IMR-90 (cell line): ENCODE results near the gene P2RX5. TPM values are rescaled to one million over a fixed set of nuclear protein-coding genes. Genes with fewer than 3 reads are reported as not detected.

ENCODE experiments used
- ATAC-seq: fragments of 200-7000 bp; cut with Tn5 transposase; 2 replicates; pipeline ENCODE4 v1.9.1; 2020; ENCODE audit warnings: low read depth, mild to moderate bottlenecking, moderate library complexity
- BruUV-seq: library from RNA; stranded (reverse); fragments of 400-500 nt; replicated peaks from 2 replicates; lab custom pipeline; 2021; lab: Mats Ljungman, UMichigan
- CTCF ChIA-PET: fragments of 300-600 bp; formaldehyde crosslinking; extraction: SDS; loops from one replicate; lab custom pipeline; 2021; ENCODE audit warnings: antibody characterized with exemption; lab: Yijun Ruan, JAX
- POLR2A ChIA-PET: fragments of 300-600 bp; sonication (Branson Sonifier 250); formaldehyde crosslinking; loops from one replicate; lab custom pipeline; 2022; ENCODE audit warnings: antibody characterized with exemption; ENCODE audit not compliant: unreplicated experiment; lab: Charles Lee
- DNase-seq: peaks from one replicate; pipeline ENCODE4 v3.0.0; 2013
- H2AFZ ChIP-seq: replicated peaks from 2 replicates; pipeline ENCODE3; 2013; ENCODE audit warnings: low read length, mild to moderate bottlenecking; ENCODE audit not compliant: poor library complexity
- H2AK5ac ChIP-seq: 2 replicates; pipeline ENCODE4 v1.6.1; 2013; ENCODE audit warnings: low read depth, low read length, inconsistent platforms
- H2AK9ac ChIP-seq: replicated peaks from 2 replicates; pipeline ENCODE3; 2013; ENCODE audit warnings: mild to moderate bottlenecking, low read depth, low read length, moderate library complexity; ENCODE audit not compliant: poor library complexity
- H2BK120ac ChIP-seq: 2 replicates; pipeline ENCODE4 v1.6.1; 2013; ENCODE audit warnings: low read depth, low read length, inconsistent platforms
- H2BK15ac ChIP-seq: 3 replicates; pipeline ENCODE4 v1.6.1; 2013; ENCODE audit warnings: low read depth, low read length, inconsistent platforms
- H2BK20ac ChIP-seq: 2 replicates; pipeline ENCODE4 v1.6.1; 2013; ENCODE audit warnings: low read depth, mild to moderate bottlenecking, inconsistent platforms, low read length, moderate library complexity
- H2BK5ac ChIP-seq: 2 replicates; pipeline ENCODE4 v1.6.1; 2013; ENCODE audit warnings: mild to moderate bottlenecking, low read depth, low read length, inconsistent platforms; ENCODE audit not compliant: poor library complexity, severe bottlenecking
- H3K14ac ChIP-seq: replicated peaks from 2 replicates; pipeline ENCODE4 v1.6.1; 2013; ENCODE audit warnings: low read depth, low read length, inconsistent platforms
- H3K18ac ChIP-seq: 2 replicates; pipeline ENCODE4 v1.6.1; 2013; ENCODE audit warnings: low read depth, low read length, control low read depth
- H3K23ac ChIP-seq: 2 replicates; pipeline ENCODE4 v1.6.1; 2013; ENCODE audit warnings: low read depth, low read length, inconsistent platforms
- H3K27ac ChIP-seq: 2 replicates; pipeline ENCODE4 v1.5.1; 2013; ENCODE audit warnings: mild to moderate bottlenecking, control low read depth, low read length; ENCODE audit not compliant: insufficient read depth
- H3K27me3 ChIP-seq: 2 replicates; pipeline ENCODE4 v1.6.1; 2013; ENCODE audit warnings: low read length; ENCODE audit not compliant: control insufficient read depth, insufficient read depth
- H3K36me3 ChIP-seq: 2 replicates; pipeline ENCODE4 v1.6.1; 2013; ENCODE audit warnings: low read length, mixed read lengths; ENCODE audit not compliant: control insufficient read depth, insufficient read depth
- H3K4ac ChIP-seq: 2 replicates; pipeline ENCODE4 v1.6.1; 2013; ENCODE audit warnings: low read depth, low read length, inconsistent platforms
- H3K4me1 ChIP-seq: 2 replicates; pipeline ENCODE4 v1.6.1; 2013; ENCODE audit warnings: low read length, mixed read lengths; ENCODE audit not compliant: control insufficient read depth, insufficient read depth
- H3K4me2 ChIP-seq: 2 replicates; pipeline ENCODE4 v1.6.1; 2013; ENCODE audit warnings: low read depth, mild to moderate bottlenecking, control low read depth, low read length, moderate library complexity
- H3K4me3 ChIP-seq: 2 replicates; pipeline ENCODE4 v1.5.1; 2013; ENCODE audit warnings: low read depth, mild to moderate bottlenecking, control low read depth, low read length, moderate library complexity; ENCODE audit not compliant: insufficient read depth
- H3K56ac ChIP-seq: 2 replicates; pipeline ENCODE4 v1.6.1; 2013; ENCODE audit warnings: low read length, inconsistent platforms; ENCODE audit not compliant: insufficient read depth; ENCODE audit errors: extremely low read depth
- H3K79me1 ChIP-seq, 2 experiments: 2 replicates each; pipeline ENCODE4 v1.6.1; 2013; ENCODE audit warnings: low read length in 2 of 2, inconsistent platforms in 1 of 2, low read depth in 1 of 2
- H3K9ac ChIP-seq: 2 replicates; pipeline ENCODE4 v1.6.1; 2013; ENCODE audit warnings: low read depth, low read length, control low read depth
- H3K9me1 ChIP-seq: 2 replicates; pipeline ENCODE4 v1.6.1; 2013; ENCODE audit warnings: low read length, inconsistent platforms; ENCODE audit not compliant: insufficient read depth
- H3K9me3 ChIP-seq: 2 replicates; pipeline ENCODE4 v1.6.1; 2013; ENCODE audit warnings: low read length; ENCODE audit not compliant: control insufficient read depth, insufficient read depth
- H4K20me1 ChIP-seq: 2 replicates; pipeline ENCODE4 v1.6.1; 2013; ENCODE audit warnings: low read length, inconsistent platforms; ENCODE audit not compliant: insufficient read depth
- H4K5ac ChIP-seq: 2 replicates; pipeline ENCODE4 v1.6.1; 2013; ENCODE audit warnings: mild to moderate bottlenecking, low read depth, low read length, control low read depth
- H4K8ac ChIP-seq, 2 experiments: 2 replicates each; pipeline ENCODE4 v1.6.1; 2013; ENCODE audit warnings: low read depth in 2 of 2, low read length in 2 of 2, control low read depth in 1 of 2, inconsistent platforms in 1 of 2
- H4K91ac ChIP-seq: 2 replicates; pipeline ENCODE4 v1.6.1; 2013; ENCODE audit warnings: low read depth, low read length, inconsistent platforms; ENCODE audit not compliant: insufficient read depth
- BHLHE40 ChIP-seq: fragments of 150-350 bp; IDR thresholded peaks from 2 replicates; pipeline ENCODE4 v1.6.1; 2016; ENCODE audit warnings: mild to moderate bottlenecking, low read depth, low read length
- CEBPB ChIP-seq: IDR thresholded peaks from 2 replicates; pipeline ENCODE4 v1.6.1; 2012; ENCODE audit warnings: low read depth, low read length, improper control_type of control experiment
- CHD1 ChIP-seq: IDR thresholded peaks from 2 replicates; pipeline ENCODE4 v1.6.1; 2012; ENCODE audit warnings: low read depth, low read length, improper control_type of control experiment
- FOS ChIP-seq: fragments of 150-350 bp; IDR thresholded peaks from 2 replicates; pipeline ENCODE4 v1.6.1; 2016; ENCODE audit warnings: low read depth, low read length
- MAFK ChIP-seq: IDR thresholded peaks from 2 replicates; pipeline ENCODE4 v1.6.1; 2012; ENCODE audit warnings: low read depth, low read length, improper control_type of control experiment
- MAZ ChIP-seq: IDR thresholded peaks from 2 replicates; pipeline ENCODE4 v1.6.1; 2012; ENCODE audit warnings: low read depth, mild to moderate bottlenecking, low read length, improper control_type of control experiment, moderate library complexity, borderline replicate concordance
- MXI1 ChIP-seq: IDR thresholded peaks from 2 replicates; pipeline ENCODE4 v1.6.1; 2012; ENCODE audit warnings: low read depth, mild to moderate bottlenecking, low read length, moderate library complexity, borderline replicate concordance
- NFE2L2 ChIP-seq: fragments of 150-350 bp; IDR thresholded peaks from 2 replicates; pipeline ENCODE4 v1.6.1; 2016; ENCODE audit warnings: low read depth, mild to moderate bottlenecking, low read length
- POLR2A ChIP-seq: IDR thresholded peaks from 2 replicates; pipeline ENCODE4 v1.6.1; 2012; ENCODE audit warnings: mild to moderate bottlenecking, low read depth, low read length
- RAD21 ChIP-seq: IDR thresholded peaks from 2 replicates; pipeline ENCODE4 v1.6.1; 2012; ENCODE audit warnings: low read length, improper control_type of control experiment
- RCOR1 ChIP-seq: IDR thresholded peaks from 2 replicates; pipeline ENCODE4 v1.6.1; 2012; ENCODE audit warnings: mild to moderate bottlenecking, low read length, improper control_type of control experiment; ENCODE audit not compliant: insufficient replicate concordance
- RFX5 ChIP-seq: IDR thresholded peaks from 2 replicates; pipeline ENCODE4 v1.8.0; 2012; ENCODE audit warnings: low read depth, mild to moderate bottlenecking, low read length, moderate library complexity
- SMC3 ChIP-seq: fragments of 150-350 bp; IDR thresholded peaks from 2 replicates; pipeline ENCODE4 v1.6.1; 2016; ENCODE audit warnings: low read depth, mild to moderate bottlenecking, antibody characterized with exemption, low read length, moderate library complexity
- WGBS, 2 experiments: methylation state at CpG; one replicate each; pipeline versions ENCODE4 v1.1.5 to v1.1.7; 2013; ENCODE audit warnings: missing lambda C conversion rate in 2 of 2; ENCODE audit not compliant: insufficient read length in 1 of 2; ENCODE audit errors: extremely low coverage in 2 of 2; 5-methylcytosine and 5-hydroxymethylcytosine counted together
- dilution Hi-C: fragments of 300-500 bp; cut with HindIII; formaldehyde crosslinking; loops from one replicate; pipeline ENCODE4 v1.14.3; 2018; ENCODE audit warnings: low sequenced_read_pairs; ENCODE audit not compliant: unreplicated experiment
- in situ Hi-C: fragments of 300-500 bp; cut with MboI; formaldehyde crosslinking; loops from 3 replicates; pipeline ENCODE4 v1.14.3; 2019; ENCODE audit warnings: low sequenced_read_pairs, inconsistent platforms, mixed read lengths
- intact Hi-C: fragments of 100-400 bp; cut with micrococcal nuclease; formaldehyde crosslinking; loops from 2 replicates; pipeline ENCODE4 v1.10.0; 2022
- polyA plus RNA-seq, 3 experiments: library from polyadenylated mRNA; depleted of rRNA; stranded (reverse); fragments of >200 nt; gene quantifications; 2 replicates each; pipeline ENCODE4 v1.2.3, GENCODE V29; 2012; ENCODE audit warnings: low replicate concordance in 1 of 3
- total RNA-seq: library from RNA; depleted of rRNA; stranded (reverse); fragments of >200 nt; gene quantifications from 2 replicates; pipeline ENCODE4 v1.2.3, GENCODE V29; 2012
- TF ChIP-seq, protein P1 (sequence below): conservative IDR thresholded peaks from 2 replicates; pipeline ENCODE4 v1.5.1; 2012; ENCODE audit warnings: mild to moderate bottlenecking, low read depth, low read length, improper control_type of control experiment
- TF ChIP-seq, protein P2 (sequence below): fragments of 150-350 bp; IDR thresholded peaks from 2 replicates; pipeline ENCODE4 v1.6.1; 2016; ENCODE audit warnings: low read depth, mild to moderate bottlenecking, low read length, moderate library complexity, borderline replicate concordance
- TF ChIP-seq, protein P3 (sequence below): fragments of 150-350 bp; IDR thresholded peaks from 2 replicates; pipeline ENCODE4 v1.6.1; 2017; ENCODE audit warnings: mild to moderate bottlenecking, antibody characterized with exemption, low read length, low read depth

Gene P2RX5
- total and polyA plus RNA-seq, 2 of the 4 experiments (the other 2 are of a cell fraction), result 1.8 to 3.7 TPM

DNA sequence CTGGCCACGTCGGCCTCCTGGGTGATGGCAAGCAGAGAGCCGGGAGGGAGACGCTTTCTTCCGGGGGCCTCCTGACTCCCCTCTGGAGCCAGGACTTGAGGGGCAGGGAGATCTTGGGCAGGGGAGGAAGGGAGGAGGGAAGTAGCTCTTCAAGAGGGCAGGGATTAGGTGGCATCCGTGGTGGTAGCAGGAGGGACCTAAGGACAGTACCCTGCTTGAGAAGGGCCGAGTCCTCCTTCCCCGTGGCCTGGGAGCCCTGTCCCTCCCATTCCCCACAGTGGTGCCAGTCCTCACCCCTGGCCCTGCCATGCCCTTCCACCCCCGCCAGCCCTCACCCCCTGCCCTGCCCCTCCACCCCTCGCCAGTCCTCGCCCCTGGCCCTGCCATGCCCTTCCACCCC, 40.2 kb downstream of the P2RX5 start:
- Histone ChIP-seq H3K9me1 (peaks cover 21% of the 10 kb centered on the region), H3K4me3 (no peak overlapping the region), H3K9me3 (no peaks in the 10 kb centered on the region), H3K36me3 (peaks cover 6% of the 10 kb centered on the region; the same call in 1 of the 2 replicates), H3K4me2 (no peak overlapping the region), H3K4me1 (peaks cover 8% of the 10 kb centered on the region), H2AK5ac (0 out of 2 replicates have a peak overlapping the region, but pooled peaks have one; percentile 14), H3K4ac (no peak overlapping the region), H2BK120ac (no peak overlapping the region), H3K56ac (no peak overlapping the region), H3K27me3 (no peaks in the 10 kb centered on the region), H2BK20ac (no peak overlapping the region), H2BK15ac (no peak overlapping the region), H3K18ac (no peak overlapping the region), H2AFZ (no peak overlapping the region), H2AK9ac (no peak overlapping the region), H3K27ac (no peak overlapping the region), H3K79me1 (peaks cover 0 to 7% of the 10 kb centered on the region in 2 experiments; a peak in 2 of 4 replicates), H4K91ac (no peak overlapping the region), H4K8ac (no peak overlapping the region), H3K23ac (no peak overlapping the region), H3K14ac (no peak overlapping the region), H3K9ac (no peak overlapping the region), H2BK5ac (no peak overlapping the region), H4K5ac (no peak overlapping the region), H4K20me1 (peaks cover 15% of the 10 kb centered on the region)
- DNase-seq (no peak), ATAC-seq (no peak)
- in situ Hi-C loops (no loop called here), intact Hi-C loops (no loop called here), dilution Hi-C loops (no loop called here)
- TF ChIP-seq NFE2L2, result no peak
- TF ChIP-seq, protein P1, sequence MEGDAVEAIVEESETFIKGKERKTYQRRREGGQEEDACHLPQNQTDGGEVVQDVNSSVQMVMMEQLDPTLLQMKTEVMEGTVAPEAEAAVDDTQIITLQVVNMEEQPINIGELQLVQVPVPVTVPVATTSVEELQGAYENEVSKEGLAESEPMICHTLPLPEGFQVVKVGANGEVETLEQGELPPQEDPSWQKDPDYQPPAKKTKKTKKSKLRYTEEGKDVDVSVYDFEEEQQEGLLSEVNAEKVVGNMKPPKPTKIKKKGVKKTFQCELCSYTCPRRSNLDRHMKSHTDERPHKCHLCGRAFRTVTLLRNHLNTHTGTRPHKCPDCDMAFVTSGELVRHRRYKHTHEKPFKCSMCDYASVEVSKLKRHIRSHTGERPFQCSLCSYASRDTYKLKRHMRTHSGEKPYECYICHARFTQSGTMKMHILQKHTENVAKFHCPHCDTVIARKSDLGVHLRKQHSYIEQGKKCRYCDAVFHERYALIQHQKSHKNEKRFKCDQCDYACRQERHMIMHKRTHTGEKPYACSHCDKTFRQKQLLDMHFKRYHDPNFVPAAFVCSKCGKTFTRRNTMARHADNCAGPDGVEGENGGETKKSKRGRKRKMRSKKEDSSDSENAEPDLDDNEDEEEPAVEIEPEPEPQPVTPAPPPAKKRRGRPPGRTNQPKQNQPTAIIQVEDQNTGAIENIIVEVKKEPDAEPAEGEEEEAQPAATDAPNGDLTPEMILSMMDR, result no peak
- no peak for TF ChIP-seq RAD21
- no peak for TF ChIP-seq SMC3
- TF ChIP-seq, protein P2, sequence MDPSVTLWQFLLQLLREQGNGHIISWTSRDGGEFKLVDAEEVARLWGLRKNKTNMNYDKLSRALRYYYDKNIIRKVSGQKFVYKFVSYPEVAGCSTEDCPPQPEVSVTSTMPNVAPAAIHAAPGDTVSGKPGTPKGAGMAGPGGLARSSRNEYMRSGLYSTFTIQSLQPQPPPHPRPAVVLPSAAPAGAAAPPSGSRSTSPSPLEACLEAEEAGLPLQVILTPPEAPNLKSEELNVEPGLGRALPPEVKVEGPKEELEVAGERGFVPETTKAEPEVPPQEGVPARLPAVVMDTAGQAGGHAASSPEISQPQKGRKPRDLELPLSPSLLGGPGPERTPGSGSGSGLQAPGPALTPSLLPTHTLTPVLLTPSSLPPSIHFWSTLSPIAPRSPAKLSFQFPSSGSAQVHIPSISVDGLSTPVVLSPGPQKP, result no peak
- TF ChIP-seq, protein P3, sequence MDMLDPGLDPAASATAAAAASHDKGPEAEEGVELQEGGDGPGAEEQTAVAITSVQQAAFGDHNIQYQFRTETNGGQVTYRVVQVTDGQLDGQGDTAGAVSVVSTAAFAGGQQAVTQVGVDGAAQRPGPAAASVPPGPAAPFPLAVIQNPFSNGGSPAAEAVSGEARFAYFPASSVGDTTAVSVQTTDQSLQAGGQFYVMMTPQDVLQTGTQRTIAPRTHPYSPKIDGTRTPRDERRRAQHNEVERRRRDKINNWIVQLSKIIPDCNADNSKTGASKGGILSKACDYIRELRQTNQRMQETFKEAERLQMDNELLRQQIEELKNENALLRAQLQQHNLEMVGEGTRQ, result no peak
- TF ChIP-seq CHD1, result no peak
- no peak for TF ChIP-seq POLR2A
- TF ChIP-seq MAZ, result no peak
- TF ChIP-seq BHLHE40, result no peak
- TF ChIP-seq MAFK, result no peak
- TF ChIP-seq MXI1, result no peak
- no peak for TF ChIP-seq FOS
- no peak for TF ChIP-seq RCOR1
- TF ChIP-seq RFX5, result no peak
- TF ChIP-seq CEBPB, result no peak
- ChIA-PET CTCF (no interaction called here), POLR2A (no interaction called here)
- no TSS peak for BruUV-seq
- WGBS, 2 experiments, result no CpG with 5 or more reads among the region's 11 CpGs
